ENCODE results near the gene ATP4A. TPM values are rescaled to one million over a fixed set of nuclear protein-coding genes. Genes with fewer than 3 reads are reported as not detected.

The ATP4A gene
- total and polyA plus RNA-seq, 9 of the 15 experiments (the other 6 are each of a cell fraction or from before 2014, with no cell fraction given), result 0.15 TPM; not detected in 8

DNA sequence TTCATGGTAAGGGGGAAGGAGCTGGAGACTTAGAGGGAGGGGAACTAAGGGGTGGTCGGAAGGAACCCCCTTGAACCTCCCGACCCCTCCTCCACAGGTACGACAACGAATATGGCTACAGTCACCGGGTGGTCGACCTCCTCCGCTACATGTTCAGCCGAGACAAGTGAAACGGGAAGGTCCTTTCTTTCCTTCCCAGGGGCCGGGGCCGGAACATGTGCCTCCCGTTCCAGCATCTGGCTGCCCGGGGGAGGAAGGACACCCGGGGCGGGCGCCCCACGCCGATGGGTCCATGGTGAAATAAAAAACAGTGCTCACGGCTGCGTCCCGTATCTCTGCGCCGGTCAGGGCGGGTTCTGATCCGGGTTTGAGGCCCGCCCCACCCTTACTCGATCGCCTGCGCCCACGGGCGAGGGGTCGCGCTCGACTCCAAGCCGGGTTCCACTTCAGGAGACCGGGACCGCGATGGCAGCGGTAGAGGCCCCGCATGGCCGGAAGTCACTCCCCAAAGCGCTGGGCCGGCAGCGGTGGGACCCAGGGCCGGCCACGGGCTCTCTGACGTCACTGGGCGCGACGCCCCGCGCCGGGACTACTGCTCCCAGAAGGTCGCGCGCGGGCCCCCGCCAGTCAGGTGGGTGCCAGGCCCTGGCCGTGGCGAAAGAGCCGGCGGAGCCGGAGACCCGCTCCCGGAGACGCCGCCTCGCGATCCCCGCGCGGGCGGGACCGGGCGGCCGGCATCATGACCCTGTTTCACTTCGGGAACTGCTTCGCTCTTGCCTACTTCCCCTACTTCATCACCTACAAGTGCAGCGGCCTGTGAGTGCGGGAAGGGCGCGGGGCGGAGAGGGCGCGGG lies 18.2 kb downstream of the ATP4A start, which contains the start of gene TMEM147 (continued):
- TF ChIP-seq NFE2 (IDR thresholded peaks at IDR 0.05; ENCODE audit: low read depth) (no peak), NFRKB (IDR thresholded peaks at IDR 0.05; ENCODE audit: low read depth) (peak; percentile 55), ZNF583 (CRISPR knock-in tag; IDR thresholded peaks at IDR 0.05) (0 out of 2 replicates have a peak, but pooled peaks have one; percentile 15), PCBP1 (IDR thresholded peaks at IDR 0.05; ENCODE audit: low read depth, low read length, poor library complexity, severe bottlenecking) (peak; percentile 44), ETV5 (CRISPR knock-in tag; IDR thresholded peaks at IDR 0.05; ENCODE audit: low read depth) (peak; percentile 84), ZBTB7A (IDR thresholded peaks at IDR 0.05; ENCODE audit: borderline replicate concordance, control insufficient read depth, low read depth, low read length) (0 out of 2 replicates have a peak, but pooled peaks have one; percentile 10), TBL1XR1 (IDR thresholded peaks at IDR 0.05; ENCODE audit: low read length in 2 of 2) (peak in 1 of 2 experiments; percentile 58; a peak in 1 of 4 replicates), E2F3 (CRISPR knock-in tag; IDR thresholded peaks at IDR 0.05) (no peak; the same call in 1 of the 2 replicates), NRF1 (conservative IDR thresholded peaks at IDR 0.05 in 1 of 2, IDR thresholded peaks at IDR 0.05 in 1 of 2) (peak; percentile 77 to 79), ZNF445 (CRISPR knock-in tag; IDR thresholded peaks at IDR 0.05; ENCODE audit: low read depth) (no peak), EP400 (IDR thresholded peaks at IDR 0.05) (peak; percentile 92), ZNF316 (IDR thresholded peaks at IDR 0.05) (no peak), RBM14 (IDR thresholded peaks at IDR 0.05; ENCODE audit: borderline replicate concordance, insufficient read depth, low read depth, low read length) (no peak), CEBPG (CRISPR knock-in tag; IDR thresholded peaks at IDR 0.05) (no peak), CEBPG (tag; conservative IDR thresholded peaks at IDR 0.05 in 1 of 2, IDR thresholded peaks at IDR 0.05 in 1 of 2) (peak in 1 of 2 experiments; percentile 48; a peak in 1 of 4 replicates)
- TF ChIP-seq, protein P1, sequence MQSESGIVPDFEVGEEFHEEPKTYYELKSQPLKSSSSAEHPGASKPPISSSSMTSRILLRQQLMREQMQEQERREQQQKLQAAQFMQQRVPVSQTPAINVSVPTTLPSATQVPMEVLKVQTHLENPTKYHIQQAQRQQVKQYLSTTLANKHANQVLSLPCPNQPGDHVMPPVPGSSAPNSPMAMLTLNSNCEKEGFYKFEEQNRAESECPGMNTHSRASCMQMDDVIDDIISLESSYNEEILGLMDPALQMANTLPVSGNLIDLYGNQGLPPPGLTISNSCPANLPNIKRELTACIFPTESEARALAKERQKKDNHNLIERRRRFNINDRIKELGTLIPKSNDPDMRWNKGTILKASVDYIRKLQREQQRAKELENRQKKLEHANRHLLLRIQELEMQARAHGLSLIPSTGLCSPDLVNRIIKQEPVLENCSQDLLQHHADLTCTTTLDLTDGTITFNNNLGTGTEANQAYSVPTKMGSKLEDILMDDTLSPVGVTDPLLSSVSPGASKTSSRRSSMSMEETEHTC (IDR thresholded peaks at IDR 0.05), result peak; percentile 53; the same call in 1 of the 2 replicates
- TF ChIP-seq, protein P2, sequence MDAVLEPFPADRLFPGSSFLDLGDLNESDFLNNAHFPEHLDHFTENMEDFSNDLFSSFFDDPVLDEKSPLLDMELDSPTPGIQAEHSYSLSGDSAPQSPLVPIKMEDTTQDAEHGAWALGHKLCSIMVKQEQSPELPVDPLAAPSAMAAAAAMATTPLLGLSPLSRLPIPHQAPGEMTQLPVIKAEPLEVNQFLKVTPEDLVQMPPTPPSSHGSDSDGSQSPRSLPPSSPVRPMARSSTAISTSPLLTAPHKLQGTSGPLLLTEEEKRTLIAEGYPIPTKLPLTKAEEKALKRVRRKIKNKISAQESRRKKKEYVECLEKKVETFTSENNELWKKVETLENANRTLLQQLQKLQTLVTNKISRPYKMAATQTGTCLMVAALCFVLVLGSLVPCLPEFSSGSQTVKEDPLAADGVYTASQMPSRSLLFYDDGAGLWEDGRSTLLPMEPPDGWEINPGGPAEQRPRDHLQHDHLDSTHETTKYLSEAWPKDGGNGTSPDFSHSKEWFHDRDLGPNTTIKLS (IDR thresholded peaks at IDR 0.05; ENCODE audit: borderline replicate concordance, low read depth), result peak; percentile 83
- TF ChIP-seq, protein P3, sequence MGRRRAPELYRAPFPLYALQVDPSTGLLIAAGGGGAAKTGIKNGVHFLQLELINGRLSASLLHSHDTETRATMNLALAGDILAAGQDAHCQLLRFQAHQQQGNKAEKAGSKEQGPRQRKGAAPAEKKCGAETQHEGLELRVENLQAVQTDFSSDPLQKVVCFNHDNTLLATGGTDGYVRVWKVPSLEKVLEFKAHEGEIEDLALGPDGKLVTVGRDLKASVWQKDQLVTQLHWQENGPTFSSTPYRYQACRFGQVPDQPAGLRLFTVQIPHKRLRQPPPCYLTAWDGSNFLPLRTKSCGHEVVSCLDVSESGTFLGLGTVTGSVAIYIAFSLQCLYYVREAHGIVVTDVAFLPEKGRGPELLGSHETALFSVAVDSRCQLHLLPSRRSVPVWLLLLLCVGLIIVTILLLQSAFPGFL (CRISPR knock-in tag; IDR thresholded peaks at IDR 0.05), result no peak
- TF ChIP-seq, protein P4, sequence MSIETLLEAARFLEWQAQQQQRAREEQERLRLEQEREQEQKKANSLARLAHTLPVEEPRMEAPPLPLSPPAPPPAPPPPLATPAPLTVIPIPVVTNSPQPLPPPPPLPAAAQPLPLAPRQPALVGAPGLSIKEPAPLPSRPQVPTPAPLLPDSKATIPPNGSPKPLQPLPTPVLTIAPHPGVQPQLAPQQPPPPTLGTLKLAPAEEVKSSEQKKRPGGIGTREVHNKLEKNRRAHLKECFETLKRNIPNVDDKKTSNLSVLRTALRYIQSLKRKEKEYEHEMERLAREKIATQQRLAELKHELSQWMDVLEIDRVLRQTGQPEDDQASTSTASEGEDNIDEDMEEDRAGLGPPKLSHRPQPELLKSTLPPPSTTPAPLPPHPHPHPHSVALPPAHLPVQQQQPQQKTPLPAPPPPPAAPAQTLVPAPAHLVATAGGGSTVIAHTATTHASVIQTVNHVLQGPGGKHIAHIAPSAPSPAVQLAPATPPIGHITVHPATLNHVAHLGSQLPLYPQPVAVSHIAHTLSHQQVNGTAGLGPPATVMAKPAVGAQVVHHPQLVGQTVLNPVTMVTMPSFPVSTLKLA (conservative IDR thresholded peaks at IDR 0.05), result peak in 1 of 2 experiments; percentile 95
- TF ChIP-seq, protein P5, sequence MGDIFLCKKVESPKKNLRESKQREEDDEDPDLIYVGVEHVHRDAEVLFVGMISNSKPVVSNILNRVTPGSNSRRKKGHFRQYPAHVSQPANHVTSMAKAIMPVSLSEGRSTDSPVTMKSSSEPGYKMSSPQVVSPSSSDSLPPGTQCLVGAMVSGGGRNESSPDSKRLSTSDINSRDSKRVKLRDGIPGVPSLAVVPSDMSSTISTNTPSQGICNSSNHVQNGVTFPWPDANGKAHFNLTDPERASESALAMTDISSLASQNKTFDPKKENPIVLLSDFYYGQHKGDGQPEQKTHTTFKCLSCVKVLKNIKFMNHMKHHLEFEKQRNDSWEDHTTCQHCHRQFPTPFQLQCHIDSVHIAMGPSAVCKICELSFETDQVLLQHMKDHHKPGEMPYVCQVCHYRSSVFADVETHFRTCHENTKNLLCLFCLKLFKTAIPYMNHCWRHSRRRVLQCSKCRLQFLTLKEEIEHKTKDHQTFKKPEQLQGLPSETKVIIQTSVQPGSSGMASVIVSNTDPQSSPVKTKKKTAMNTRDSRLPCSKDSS (IDR thresholded peaks at IDR 0.05; ENCODE audit: low read depth, partially characterized antibody), result no peak

Data from K562 (cell line).